Measurements from ENCODE around the gene CASZ1.

The CASZ1 gene

GRCh38 chr1:10744654-10745238 is 51.7 kb downstream of the CASZ1 start:
- DNase-seq, result no peak

- no peak for DNase-seq
Measured at GRCh38 chr1:10744029-10744428, 52.4 kb downstream of the CASZ1 start.

- no peak for DNase-seq
Measured at GRCh38 chr1:10741696-10742095, 54.8 kb downstream of the CASZ1 start.

- DNase-seq, result no peak
Measured at GRCh38 chr1:10740123-10740522, 56.3 kb downstream of the CASZ1 start.

GRCh38 chr1:10739589-10739988 is 56.9 kb downstream of the CASZ1 start:
- no peak for DNase-seq

- no peak for DNase-seq
Measured at GRCh38 chr1:10738061-10739058, 58.1 kb downstream of the CASZ1 start.

- DNase-seq, result no peak
Measured at GRCh38 chr1:10737651-10738050, 58.8 kb downstream of the CASZ1 start.

GRCh38 chr1:10736634-10737586 is 59.5 kb downstream of the CASZ1 start:
- no peak for DNase-seq

- no peak for DNase-seq
Measured at GRCh38 chr1:10735563-10736305, 60.7 kb downstream of the CASZ1 start.

GRCh38 chr1:10734962-10735544 is 61.4 kb downstream of the CASZ1 start:
- DNase-seq, result no peak

GRCh38 chr1:10734375-10734774 is 62.1 kb downstream of the CASZ1 start:
- DNase-seq, result no peak

GRCh38 chr1:10733474-10734366 is 62.7 kb downstream of the CASZ1 start:
- peak; percentile 61 to 66 for DNase-seq

- no peak for DNase-seq
Measured at GRCh38 chr1:10730985-10731384, 65.5 kb downstream of the CASZ1 start.

- DNase-seq, result no peak
Measured at GRCh38 chr1:10728595-10729410, 67.6 kb downstream of the CASZ1 start.

- no peak for DNase-seq
Measured at GRCh38 chr1:10727751-10728232, 68.7 kb downstream of the CASZ1 start.

- no peak for DNase-seq
Measured at GRCh38 chr1:10726355-10726754, 70.1 kb downstream of the CASZ1 start.

GRCh38 chr1:10724948-10725847 is 71.2 kb downstream of the CASZ1 start:
- no peak for DNase-seq

GRCh38 chr1:10724511-10724910 is 71.9 kb downstream of the CASZ1 start:
- DNase-seq, result no peak

GRCh38 chr1:10724052-10724494 is 72.4 kb downstream of the CASZ1 start:
- no peak for DNase-seq
